HFF-Myc (cell line): ENCODE measurements around the gene GAP43.

ENCODE experiments used
- DNase-seq: peaks from one replicate; pipeline ENCODE4 v3.0.0-alpha.2; 2011; ENCODE audit warnings: low read depth; ENCODE audit errors: extremely low read depth
- H3K4me3 ChIP-seq: replicated peaks from 2 replicates; pipeline ENCODE4 v1.5.1; 2011; ENCODE audit warnings: low read depth, mild to moderate bottlenecking, control low read depth, low read length
- CTCF ChIP-seq: IDR thresholded peaks from 2 replicates; pipeline ENCODE4 v1.5.1; 2012; ENCODE audit warnings: mild to moderate bottlenecking, low read depth, low read length, control low read depth; ENCODE audit errors: missing control alignments

Gene GAP43

GRCh38 chr3:115702598-115702997 lies 79.3 kb downstream of the GAP43 start:
- no peak for DNase-seq
- H3K4me3 ChIP-seq, result no peak overlapping the region
- no peak for TF ChIP-seq CTCF

GRCh38 chr3:115704661-115705338 lies 81.5 kb downstream of the GAP43 start:
- no peak overlapping the region for H3K4me3 ChIP-seq
- TF ChIP-seq CTCF, result no peak
- no peak for DNase-seq

DNA sequence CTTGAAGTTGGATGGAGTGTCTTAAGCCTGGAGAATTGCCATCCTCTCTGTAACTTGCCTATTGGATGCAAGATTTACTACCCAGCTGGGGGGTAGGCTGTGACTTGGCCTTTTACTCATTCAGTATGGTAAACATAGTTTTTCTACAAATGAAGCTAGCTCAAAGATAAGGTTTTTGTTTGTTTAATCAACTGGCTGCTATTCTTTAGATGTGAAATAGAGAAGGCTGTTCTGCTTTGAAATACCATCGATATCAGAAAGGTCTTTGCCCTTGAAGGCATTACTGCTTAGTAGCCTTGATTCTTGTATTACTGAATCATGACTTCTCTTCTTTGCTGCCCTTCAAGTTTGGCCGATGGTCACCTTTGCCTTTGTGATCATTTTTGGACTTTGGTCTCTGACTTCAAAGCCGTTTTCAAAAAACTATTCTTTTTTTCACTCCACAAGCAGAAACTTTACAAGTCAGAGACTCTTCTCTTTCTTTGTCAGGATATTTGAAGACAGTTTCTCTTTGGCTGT lies 83.1 kb downstream of the GAP43 start:
- no peak for TF ChIP-seq CTCF
- no peak for DNase-seq
- H3K4me3 ChIP-seq, result no peak overlapping the region

GRCh38 chr3:115708540-115708939 lies 85.2 kb downstream of the GAP43 start:
- H3K4me3 ChIP-seq, result no peak overlapping the region
- TF ChIP-seq CTCF, result no peak
- DNase-seq, result no peak

- H3K4me3 ChIP-seq, result no peak overlapping the region
- no peak for TF ChIP-seq CTCF
Observed at GRCh38 chr3:115709093-115709492, 85.8 kb downstream of the GAP43 start.

GRCh38 chr3:115709931-115710330 lies 86.6 kb downstream of the GAP43 start:
- no peak for DNase-seq
- no peak for TF ChIP-seq CTCF
- H3K4me3 ChIP-seq, result no peak overlapping the region

More at GRCh38 chr3:115709093-115709492, 85.8 kb downstream of the GAP43 start:
- DNase-seq, result no peak

DNA sequence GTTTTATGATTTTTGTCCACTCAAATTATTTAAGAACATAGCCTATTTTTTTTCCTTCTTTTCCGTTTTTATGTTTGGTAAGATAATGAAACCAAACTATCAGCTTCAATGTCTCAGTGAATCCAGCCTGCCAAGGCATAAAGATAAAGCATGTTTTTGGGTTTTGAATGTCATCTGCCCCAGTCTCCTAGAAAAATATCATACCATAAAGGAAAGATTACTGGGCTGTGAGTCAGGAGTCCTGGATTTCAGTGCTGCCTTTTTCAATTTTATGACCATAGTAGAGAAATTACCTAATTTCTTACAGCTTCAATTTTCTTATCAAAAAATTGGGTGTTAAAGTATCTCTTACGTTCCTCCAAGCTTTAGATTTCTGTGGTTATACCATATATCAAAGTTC lies 87.5 kb downstream of the GAP43 start:
- DNase-seq, result no peak

More for the DNA sequence above, 87.5 kb downstream of the GAP43 start:
- no peak overlapping the region for H3K4me3 ChIP-seq
- TF ChIP-seq CTCF, result no peak
